NCI-H2196 treated with DMSO at 0.1 percent for 48 hours (cell line): ENCODE data around the gene PARP16.
A peak's percentile ranks its signal among the peaks of the same experiment; 100 is the strongest.

Experiments
- DNase-seq: peaks from one replicate; lab custom pipeline; 2025; ENCODE audit not compliant: unreplicated experiment; lab: John Stamatoyannopoulos, UW

Gene PARP16

DNA sequence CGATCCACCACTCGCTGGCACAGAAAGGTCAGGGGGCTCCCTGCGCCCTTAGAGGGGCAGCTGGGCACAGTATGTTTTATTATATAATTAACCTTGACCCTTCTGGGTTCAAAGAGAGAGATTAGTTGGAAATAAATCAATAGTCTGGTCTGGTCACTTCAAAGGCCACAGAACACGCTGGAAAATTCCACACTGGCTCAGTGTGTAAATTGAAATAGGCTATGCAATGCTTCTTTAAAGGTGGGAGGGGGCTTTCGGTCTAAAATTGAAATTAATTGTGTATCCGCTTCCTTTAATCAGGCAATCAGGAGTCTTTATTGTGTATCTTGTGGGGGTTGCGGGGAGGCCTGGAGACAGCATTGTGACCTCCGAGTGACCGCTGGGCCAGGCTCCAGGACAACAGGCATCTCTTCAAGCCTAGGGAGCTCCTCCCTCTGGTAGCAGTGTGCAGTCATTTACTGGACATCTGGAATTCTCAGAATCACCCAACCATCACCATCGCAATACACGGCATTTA, 25.8 kb upstream of the PARP16 start:
- DNase-seq, result no peak

DNA sequence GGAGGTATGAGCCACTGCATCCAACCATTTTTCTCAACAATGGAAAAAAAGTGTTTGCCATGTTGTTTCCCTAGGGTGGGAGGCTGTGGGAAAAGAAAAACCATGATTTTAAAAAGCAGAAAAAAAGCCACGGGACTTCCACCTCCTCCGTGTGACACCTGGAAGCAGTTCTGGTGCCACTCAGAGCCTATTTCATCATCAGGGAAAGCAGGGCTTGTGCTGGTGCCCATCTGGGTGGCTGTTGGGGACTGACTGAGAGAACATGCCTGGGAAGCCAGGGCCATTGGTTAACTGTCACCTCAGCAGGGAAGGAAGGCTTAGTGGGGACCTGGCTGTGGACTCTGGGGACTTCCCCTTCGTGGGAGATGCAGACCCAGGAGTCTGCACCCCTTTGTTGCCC, 25.1 kb upstream of the PARP16 start:
- DNase-seq, result no peak

DNA sequence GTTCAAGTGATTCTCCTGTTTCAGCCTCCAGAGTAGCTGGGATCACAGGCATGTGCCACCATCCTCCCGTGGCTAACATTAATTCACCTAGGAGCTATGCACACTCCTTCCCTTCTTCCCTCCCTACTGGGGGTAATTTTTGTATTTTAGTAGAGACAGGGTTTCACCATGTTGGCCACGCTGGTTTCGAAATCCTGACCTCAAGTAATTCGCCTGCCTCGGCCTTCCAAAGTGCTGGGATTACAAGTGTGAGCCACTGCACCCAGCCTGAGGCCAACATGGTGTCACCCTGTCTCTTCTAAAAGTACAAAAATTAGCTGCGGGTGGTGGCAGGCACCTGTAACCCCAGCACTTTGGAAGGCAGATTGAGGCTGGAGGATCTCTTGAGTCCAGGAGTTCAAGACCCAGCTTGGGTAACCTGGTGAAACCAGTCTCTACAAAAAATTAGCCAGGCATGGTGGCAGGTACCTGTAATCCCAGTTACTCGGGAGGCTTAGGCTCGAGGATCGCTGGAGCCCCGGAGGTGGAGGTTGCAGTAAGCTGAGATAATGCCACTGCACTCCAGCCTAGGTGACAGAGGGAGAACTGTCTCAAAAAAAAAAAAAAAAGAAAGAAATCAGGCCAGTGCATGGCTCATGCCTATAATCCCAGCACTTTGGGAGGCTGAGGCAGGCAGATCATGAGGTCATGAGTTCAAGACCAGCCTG, 23.9 kb upstream of the PARP16 start:
- no peak for DNase-seq

DNA sequence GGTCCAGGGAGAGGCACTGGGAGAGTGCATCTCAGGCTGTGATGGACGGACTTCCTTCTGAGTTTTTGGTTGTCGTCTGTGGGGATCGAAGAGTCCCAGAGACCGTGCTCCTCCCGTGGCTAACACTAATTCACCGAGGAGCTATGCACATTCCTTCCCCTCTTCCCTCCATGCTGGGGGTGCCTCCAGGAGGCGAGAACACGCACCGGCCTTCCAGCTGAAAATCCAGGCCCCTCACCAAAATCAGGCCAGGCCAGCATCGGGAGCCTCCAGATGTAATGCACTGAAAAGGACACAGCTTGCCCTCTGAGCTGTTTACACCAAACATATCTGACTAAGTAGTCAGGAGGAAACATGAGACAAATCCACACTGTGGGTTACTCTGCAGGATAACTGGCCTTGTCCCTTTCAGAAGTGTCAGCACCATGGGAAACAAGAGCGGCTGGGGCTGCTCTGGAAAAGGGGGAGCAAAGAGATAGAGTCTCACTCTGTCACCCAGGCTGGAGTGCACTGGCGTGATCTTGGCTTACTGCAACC, 23.3 kb upstream of the PARP16 start:
- no peak for DNase-seq

DNA sequence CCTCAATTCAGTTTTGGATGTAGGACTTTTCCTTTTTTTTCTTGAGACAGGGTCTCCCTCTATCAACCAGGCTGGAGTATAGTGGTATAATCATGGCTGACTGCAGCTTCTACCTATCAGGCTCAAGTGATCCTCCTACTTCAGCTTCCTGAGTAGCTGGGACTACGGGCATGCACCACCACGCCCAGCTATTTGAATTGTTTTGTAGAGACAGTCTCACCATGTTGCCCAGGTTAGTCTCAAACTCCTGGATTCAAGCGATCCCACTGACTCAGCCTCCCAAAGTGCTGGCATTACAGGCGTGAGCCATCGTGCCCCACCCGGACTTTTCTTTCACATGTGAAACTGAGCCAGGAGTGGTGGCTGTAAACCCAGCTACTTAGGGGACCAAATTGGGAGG, 21.3 kb upstream of the PARP16 start:
- DNase-seq, result no peak

DNA sequence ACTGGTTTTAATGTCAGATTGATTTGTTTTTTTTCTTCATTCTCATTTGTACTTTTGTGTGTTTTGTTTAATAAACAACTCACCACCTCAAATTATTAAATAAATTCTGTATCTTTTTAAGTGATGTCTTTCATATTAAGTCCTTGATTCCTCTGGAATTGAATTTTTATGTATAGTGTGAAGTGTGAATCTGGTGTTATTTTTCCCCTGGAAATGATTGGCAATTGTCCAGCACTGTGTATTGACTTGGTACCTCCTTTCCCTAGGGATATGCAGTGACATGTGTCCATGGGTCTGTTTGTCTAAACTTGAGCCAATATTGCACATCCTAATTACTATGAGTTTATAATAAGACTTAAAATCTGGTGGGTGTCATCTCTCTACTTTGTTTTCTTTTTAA, 19.9 kb upstream of the PARP16 start:
- no peak for DNase-seq

DNA sequence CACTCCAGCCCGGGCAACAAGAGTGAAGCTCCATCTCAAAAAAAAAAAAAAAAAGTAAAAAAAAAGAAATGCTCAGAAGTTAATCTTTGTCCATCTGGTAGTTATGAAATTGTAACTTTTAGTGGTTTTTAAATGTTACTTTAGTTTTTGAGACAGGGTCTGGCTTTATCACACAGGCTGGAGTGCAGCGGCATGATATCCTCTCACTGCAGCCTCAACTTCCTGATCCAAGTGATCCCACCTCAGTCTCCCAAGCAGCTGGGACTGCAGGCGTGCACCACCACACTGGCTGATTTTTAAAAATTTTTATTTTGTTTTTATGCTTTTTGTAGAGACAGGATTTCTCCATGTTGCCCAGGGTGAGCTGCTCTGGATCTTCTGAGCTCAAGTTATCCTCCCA, 19.1 kb upstream of the PARP16 start:
- DNase-seq, result no peak

DNA sequence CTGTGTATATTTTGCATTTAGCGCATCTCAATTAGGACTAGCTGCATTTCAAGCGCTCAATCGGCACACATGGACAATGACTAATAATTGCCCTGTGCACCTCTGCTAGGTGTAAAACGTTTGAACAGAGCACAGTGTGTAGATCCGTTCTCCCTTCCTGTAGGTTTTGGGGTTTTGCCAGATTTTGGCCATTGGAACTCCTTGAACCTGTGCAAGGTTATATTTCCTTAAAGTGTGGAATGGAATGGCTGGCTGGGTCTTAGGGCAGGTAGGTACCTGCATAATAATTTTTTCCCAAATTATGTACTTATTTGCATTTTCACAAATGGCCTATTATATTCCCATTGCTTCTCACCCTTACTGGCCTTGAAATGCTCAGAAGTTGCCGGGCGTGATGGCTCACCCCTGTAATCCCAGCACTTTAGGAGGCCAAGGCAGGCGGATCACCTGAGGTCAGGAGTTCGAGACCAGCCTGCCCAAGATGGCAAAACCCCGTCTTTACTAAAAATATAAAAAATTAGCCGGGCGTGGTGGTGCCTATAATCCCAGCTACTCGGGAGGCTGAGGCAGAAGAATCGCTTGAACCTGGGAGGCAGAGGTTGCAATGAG, 18.6 kb upstream of the PARP16 start:
- no peak for DNase-seq

DNA sequence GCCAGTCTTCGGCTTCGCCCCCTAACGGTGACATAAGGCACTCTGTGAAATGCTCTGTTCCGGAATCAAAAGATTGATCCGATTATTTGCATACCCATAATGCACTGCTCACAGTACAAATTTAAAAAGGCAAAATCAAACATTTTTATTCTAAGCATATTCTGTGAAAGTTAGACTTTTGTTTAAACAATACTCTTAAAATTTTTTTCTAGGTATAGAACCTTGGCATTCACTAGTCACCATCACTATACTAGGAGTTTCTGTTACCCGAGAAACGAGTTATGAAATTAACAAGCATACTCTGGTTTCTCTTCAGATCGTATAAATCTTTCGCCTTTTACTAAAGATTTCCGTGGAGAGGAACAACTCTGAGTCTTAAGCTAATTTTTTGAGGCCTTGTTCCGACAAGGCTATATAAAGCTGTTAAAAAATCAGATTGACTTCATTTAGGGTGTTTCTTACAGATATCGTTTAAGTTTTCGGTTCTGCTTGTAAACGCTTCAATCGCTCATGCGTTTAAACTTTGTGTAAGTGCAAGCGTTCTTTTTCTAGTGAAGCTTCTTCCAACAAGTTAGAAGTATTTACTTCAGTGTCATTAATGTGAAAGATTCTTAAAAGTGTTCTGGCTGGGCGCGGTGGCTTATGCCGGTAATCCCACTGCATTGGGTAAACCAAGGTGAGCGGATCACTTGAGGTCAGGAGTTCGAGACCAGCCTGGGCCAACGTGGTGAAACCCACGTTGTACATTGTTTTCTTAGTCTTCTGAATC, 17.9 kb upstream of the PARP16 start, which contains the start of gene RNU5B-1:
Gene RNU5B-1 (plus strand): TSS at position 297 of the 769 bp plus-strand sequence.
- peak; percentile 48 for DNase-seq

DNA sequence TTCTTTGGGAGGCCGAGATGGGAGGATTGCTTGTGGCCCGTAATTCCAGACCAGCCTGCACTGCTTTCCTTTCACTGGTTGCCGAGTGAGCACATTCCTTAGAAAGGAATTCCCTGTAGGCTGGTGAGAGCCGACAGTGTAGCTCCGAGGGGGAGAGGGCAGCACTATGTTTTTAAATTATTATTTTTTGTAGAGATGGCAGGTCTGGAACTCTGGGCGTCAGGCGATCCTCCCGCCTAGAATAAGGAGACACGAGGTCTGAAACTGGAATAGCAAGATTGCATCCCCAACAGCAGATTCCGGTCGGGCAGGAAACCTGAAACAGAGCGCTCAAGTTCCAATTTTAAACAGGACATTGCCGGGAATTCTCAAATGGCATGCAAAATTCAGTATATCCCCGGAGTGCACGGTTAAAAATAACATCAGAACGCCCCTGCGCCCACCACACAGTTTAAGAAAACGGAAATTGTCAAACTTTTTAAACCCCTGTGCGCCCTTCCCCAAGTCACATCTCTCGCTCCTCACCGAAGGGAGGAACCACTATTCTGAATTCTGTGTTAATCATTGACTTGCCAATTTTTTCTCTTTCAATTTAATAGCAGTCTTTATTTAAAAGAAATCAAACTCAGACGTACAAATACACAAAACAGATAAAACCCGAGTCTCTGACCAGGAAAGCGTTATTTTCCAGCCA, 17.2 kb upstream of the PARP16 start:
- peak; percentile 33 for DNase-seq

DNA sequence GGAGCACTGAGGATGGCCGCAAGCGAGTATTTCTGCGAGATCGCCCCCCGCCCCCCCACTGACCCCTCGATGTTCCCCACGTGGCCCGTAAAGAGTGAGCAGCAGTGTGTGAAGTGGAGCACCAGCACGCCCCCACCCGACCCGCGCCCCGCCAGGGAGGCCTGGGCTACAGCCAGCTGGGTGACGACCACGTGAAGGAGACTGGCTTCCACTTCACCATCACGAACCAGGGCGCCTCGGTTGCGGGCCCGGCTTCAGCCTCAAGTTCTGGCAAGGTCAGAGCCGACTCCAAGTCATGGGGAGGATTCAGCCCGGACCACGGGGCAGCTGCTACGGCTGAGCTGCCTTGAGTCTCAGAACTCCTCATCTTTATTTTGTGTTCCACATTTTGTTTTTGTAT, 15.4 kb upstream of the PARP16 start:
- no peak for DNase-seq

DNA sequence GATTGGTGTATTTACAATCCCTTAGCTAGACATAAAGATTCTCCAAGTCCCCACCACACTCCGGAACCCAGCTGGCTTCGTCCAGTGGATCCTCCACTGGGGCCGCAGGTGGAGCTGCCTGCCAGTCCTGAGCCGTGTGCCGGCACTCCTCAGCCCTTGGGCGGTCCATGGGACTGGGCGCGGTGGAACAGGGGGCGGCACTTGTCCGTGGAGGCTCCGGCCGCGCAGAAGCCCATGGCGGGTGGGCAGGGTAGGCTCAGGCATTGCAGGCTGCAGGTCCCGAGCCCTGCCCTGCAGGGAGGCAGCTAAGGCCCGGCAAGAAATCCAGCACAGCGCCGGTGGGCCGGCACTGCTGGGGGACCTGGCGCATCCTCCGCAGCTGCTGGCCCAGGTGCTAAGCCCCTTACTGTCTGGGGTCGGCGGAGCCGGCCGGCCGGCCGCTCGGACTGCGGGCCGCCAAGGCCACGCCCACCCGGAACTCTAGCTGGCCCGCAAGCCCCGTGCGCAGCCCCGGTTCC, 14.3 kb upstream of the PARP16 start:
- DNase-seq, result no peak

DNA sequence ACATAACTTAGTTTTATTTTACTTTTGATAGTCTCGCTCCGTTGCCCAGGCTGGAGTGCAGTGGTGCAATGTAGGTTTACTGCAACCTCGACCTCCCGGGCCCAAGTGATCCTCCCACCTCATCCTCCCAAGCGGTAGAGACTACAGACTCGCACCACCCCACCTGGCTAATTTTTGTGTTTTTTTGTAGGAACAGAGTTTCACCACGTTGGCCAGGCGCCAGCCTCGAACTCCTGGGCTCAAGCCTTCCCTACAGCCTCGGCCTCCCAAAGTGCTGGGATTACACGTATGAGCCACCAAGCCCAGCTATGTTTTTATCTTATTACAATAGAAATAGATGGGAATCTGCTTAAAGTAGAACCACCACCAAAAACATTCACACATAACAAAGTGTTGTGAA, 12.0 kb upstream of the PARP16 start:
- no peak for DNase-seq

DNA sequence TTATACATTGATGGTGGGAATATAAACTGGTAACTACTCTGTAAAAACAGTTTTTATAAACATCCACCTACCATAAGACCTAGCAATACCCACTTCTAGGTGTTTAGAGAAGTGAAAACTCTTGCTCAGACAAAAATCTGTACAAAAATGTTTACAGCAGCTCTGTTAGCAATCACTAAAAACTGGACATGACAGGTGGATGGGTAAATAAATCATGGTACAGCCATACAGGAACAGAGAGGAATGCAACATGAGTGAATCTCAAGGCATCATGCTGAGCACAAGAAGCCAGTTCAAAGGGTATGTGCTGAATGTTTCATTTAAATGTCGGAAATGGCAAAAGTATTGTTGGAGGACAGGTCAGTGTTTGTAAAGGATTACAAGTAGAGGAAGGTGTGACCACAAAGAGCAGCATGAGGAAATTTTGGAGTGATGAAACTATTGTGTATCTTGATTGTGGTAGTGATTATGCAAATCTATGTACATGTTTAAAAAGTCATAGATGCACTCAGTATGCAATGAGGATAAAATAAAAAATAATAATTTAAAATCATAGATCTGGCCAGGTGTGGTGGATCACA, 6.3 kb upstream of the PARP16 start:
- DNase-seq, result no peak

DNA sequence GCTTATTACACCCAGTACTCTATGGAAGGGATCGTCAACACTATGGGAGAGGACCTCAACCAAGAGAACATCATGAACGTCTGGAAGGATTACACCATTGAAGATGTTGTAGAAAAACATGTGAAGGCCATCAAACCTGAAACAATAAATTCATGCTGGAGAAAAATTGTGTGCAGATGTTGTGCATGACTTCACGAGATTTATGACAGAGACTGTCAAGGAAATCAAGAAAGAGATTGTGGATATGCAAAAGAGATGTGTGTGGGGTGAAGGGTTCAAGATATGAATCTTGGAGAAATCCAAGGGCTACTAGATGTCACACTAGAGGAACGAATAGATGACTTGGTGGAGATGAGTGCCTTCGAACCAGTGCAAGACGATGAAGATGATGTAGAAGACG, 3.5 kb upstream of the PARP16 start:
- no peak for DNase-seq

DNA sequence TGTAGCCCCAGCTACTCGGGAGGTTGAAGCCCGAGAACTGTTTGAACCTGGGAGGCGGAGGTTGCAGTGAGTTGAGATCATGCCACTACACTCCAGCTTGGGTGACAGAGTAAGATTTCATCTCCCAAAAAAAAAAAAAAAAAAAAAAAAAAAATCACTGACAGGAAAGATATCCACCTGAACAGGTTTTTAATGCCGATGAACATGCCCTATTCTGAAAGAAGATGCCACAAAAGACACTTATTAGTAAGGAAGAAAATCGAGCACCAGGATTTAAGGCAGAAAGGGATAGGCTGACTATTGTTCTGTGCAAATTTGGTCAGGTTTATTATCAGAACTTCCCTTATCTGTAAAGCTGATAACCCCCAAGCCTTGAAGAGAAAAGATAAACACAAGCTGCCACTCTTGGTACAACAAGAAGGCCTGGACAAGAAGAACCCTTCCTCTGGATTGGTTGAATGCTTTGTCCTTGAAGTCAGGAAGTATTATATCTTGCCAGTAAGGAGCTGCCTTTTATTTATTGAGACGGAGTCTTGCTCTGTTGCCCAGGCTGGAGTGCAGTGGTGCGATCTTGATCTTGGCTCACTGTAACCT, 2.7 kb upstream of the PARP16 start:
- no peak for DNase-seq

DNA sequence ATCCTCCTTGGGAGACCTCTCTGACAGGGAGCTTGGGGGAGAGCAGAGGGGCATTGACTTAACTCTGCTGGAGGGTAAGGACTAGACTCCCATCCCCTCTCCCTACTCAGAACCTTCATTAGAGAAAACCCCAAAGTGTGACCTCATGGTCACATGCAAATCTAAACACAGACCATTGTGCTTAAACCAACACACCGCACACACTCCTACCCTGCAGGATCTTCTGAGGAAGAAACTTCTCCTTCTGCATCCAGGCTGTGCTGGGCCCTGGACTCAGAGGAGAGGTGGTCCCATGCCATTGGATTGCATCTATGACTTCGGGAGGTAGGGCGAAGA, 805 bp upstream of the PARP16 start:
- no peak for DNase-seq

DNA sequence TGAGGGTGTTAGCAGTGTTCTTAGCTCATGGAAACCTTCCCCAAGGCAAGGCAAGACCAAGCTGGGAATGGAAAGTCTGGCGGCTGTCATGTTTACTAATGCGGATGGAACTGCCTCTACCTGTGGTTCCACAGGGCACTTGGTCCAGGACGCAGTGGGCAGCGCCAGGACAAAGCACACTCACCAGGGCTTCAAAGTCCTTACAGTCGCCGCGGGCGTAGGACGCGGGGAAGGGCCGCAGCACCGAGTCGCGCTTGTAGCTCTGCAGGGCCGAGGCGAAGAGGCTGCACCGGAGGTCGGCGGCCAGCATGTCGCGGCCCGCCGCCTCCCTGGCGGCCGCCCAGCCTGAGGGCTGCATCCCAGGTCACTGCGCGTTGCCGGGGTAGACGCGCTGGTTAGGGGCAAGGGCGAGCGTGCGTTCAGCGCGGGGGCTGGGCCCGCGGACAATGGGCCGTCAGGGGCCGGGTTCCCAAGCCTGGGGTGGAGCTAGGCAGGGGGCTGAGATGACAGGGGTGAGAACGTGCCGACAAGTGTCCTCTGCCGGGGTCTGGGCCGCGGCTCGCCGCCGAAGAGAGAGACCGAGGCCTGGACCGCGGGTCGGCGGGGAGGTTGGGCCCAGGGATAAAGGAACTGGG, 497 bp downstream of the PARP16 start:
- peak; percentile 10 for DNase-seq

DNA sequence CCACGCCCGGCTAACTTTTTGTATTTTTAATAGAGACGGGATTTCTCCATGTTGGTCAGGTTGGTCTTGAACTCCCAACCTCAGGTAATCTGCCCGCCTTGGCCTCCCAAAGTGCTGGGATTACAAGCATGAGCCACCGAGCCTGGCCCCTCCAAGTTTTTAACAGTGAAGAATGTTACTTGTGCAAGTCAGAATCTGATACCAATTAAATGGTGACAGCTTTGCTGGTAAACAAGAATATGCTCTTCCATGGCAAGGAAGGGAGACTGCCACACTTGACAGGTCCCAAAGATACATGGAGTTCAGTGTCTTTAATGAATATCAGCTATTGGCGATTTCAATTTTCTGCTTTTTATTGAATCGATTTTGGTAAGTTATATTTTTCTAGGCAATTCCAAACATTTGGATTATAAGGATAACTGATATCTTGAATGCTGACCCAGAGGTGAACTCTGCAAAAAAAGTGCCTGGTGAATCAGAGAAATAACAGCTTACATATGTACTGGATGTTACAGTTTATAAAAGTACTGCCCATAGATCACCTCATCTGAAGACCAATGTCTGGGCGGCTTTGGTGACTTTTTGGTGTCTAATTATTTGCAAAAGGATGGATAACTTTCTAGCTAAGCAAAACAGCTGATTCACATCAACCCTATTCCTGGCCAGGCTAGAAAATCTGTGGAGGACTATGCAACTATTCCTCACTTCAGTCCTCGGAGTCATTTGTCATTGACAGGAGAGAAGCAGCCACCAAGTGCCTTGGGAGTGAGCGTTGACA, 1.2 kb downstream of the PARP16 start:
- DNase-seq, result no peak
